GM11168 (cell line): ENCODE data around the gene SCAMP1.
"Not testable (repeated sequence)": the region's sequence is repeated elsewhere in the genome, so short reads cannot be mapped to it uniquely, and the experiment has no call there.

Source experiments
- in situ Hi-C: fragments of 300-500 bp; cut with MboI; formaldehyde crosslinking; loops from one replicate; pipeline ENCODE4 v1.12.0; 2022; ENCODE audit warnings: low sequenced_read_pairs; ENCODE audit not compliant: unreplicated experiment

SCAMP1 gene, protein sequence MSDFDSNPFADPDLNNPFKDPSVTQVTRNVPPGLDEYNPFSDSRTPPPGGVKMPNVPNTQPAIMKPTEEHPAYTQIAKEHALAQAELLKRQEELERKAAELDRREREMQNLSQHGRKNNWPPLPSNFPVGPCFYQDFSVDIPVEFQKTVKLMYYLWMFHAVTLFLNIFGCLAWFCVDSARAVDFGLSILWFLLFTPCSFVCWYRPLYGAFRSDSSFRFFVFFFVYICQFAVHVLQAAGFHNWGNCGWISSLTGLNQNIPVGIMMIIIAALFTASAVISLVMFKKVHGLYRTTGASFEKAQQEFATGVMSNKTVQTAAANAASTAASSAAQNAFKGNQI

GRCh38 chr5:78359831-78360673, at the start of gene SCAMP1:
Gene SCAMP1, plus strand, starts transcription at chr5:78360617. Its CDS starts 55 bp downstream, at chr5:78360672.
- in situ Hi-C loops, result no loop called here

DNA sequence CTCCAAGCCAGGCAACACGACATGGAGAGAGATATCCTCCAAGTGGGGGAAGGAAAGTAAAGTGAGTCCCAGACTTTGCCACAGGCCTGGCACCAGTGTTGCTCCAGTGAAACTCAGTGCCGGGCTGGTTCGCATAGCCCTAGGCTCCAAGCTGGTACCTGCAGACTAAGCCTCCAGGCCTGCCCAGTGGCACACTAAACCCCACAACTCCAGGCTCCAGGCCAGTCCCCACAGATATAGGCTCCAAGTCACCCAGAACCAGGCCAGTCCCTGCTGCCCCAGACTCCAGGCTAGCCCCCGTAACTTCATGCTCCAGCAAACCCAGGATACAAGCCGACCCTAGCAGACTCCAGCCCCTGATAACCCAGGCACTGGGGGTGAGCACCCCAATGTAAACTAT, 42.9 kb upstream of the SCAMP1 start:
- in situ Hi-C loops, result no loop called here

DNA sequence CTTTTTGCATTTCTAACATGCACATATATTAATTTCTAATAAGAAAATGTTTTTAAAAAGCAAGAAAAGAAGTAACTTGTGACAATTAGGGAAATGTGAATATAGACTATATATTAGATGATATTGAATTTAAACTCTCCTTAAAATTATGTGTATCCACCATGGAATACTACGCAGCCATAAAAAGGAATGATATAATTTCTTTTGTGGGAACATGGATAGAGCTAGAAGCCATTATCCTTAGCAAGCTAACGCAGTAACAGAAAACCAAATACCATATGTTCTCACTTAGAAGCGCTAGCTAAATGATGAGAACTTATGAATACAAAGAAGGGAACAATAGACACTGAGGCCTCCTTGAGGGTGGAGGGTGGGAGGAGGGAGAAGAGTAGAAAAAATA, 42.1 kb upstream of the SCAMP1 start:
- in situ Hi-C loops, result no loop called here

DNA sequence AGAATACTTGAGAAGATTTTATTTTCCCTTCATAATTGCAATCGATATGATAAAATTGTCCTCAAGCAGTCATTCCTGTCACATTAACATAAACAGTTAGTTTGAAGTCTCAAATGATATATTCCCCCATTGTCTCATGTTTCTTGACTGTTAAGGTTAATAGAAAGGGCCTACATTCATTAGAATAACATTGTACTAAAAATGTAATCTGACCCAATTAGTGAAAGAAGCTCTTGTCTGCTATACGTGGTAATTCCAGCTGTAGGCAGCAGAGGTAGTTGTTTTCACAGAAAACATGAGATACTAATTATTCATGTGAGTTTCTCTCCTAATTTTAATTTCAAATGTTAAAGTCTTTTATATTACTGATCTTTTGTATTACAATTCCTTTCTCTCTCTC, 40.0 kb upstream of the SCAMP1 start:
- in situ Hi-C loops, result no loop called here

DNA sequence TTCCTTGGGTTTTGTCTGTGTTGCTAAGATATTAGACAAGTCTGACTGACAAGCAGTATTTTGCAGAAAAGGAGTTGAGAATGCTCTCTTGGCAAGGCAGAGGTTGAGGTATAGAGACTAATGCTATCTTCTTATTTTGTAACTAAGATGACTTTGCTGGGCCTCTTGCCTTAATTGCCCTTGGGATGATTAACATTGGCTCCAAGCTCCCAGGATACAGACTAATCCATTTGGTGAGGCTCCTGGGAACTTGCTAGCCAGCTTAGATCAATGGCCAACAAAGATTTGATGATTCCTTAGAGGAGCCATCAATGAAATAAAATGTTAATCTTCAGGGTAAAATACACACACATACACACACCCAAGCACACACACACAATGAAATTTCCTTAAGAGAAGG, 37.2 kb upstream of the SCAMP1 start:
- in situ Hi-C loops, result no loop called here

GRCh38 chr5:78326930-78327329, 33.5 kb upstream of the SCAMP1 start:
- in situ Hi-C loops, result no loop called here

- in situ Hi-C loops, result no loop called here
Measured at GRCh38 chr5:78327761-78328510, 32.5 kb upstream of the SCAMP1 start.

- in situ Hi-C loops, result no loop called here
Measured at GRCh38 chr5:78328585-78329173, 31.7 kb upstream of the SCAMP1 start.

DNA sequence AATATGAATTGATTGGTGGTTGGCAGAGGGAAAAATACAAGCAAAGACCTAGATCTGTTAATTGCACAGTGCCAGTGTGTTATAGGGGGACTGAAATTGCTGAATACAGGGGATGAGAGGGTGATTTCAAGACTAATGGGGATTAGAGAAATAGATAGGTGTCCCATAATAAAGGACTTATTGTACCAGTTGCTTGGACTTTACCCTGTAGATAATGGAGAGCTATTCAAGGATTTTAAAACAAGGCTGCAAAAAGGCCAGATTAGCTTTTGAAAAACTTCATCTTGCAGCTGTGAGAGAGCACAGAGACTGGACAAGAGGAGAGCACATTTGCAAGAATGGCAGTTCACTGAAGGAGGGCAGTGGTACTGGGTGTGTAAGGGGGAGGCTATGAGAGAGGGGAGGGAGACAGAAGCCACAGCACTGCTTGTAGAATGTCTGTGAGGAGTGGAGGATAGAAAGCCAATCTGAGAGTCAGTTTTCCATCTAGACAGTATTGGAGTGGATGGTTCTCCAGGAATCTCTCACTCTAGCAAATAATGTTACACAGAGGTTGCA, 28.8 kb upstream of the SCAMP1 start:
- in situ Hi-C loops, result no loop called here

DNA sequence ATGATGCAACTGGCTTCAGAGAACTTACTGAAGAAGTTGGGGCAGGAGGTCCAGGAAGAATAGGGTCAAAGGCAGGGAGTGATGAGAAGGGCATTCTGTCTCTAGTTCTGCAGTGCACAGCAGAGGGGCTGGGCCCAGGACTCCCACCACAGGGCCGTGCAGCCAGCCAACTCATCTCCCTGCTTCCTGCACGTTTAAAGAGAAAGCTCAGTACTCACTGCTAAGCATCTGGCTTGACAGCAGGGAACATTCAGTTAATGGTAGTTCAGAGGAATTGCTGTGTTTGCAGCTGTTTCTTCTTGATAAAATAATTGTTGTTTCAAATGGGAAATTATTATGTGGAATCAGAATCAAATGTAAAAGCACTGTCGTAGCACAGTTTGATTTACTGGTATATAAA, 25.6 kb upstream of the SCAMP1 start:
- in situ Hi-C loops, result no loop called here

DNA sequence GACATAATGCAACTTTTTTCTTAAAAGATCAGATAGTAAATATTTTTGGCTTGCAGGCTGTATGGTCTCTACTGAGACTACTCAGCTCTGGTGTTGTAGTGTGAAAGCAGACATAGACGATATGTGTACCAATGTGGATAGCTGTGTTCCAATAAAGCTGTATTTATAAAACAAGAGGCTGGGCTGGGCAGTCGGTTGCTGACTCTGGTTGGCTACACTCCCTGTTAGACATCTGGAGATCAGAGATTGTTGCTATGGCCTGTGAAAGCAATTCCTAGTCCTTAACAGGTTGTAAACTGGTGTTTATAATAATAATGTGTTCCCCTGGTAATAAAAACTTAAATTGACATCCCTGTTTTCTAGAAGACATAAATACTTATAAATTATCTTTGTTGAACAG, 24.4 kb upstream of the SCAMP1 start:
- in situ Hi-C loops, result no loop called here

GRCh38 chr5:78336698-78337097, 23.7 kb upstream of the SCAMP1 start:
- in situ Hi-C loops, result no loop called here

DNA sequence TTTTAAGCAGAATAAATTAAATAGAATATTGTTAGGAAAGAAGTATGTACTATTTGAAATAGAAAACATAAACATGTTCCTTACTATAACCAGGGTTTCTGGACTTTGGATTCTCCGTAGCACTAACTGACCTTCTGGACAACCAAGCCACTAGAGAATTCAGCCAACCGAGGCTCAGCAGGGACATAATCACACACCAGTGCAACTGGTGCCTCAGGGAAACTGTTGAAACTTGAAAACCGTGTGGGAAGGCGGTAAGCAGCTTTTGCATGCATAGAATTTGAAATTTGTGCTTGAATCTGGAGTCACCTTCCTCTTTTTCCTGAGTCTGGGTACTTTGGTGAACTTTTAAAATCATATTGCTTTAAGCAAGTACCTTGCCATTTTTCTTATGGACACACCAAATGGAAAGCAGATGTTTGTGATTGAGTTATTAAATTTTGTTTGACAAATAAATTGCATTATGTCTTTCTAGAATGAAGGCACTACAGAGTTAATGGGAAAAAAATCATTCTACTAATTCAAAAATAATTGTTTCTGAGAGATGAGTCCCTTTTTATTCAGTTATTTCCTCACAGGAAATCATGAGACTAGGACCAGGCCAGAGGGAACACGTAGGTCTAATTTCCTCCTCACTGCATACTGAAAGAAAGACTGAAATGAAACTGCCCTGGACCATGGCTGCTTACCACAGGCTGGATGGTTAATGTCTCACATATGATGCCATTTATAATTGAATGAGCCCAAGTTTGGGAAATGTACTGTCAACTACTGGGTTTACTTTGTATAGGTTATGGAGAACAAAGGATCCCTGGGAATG, 20.6 kb upstream of the SCAMP1 start:
- in situ Hi-C loops, result no loop called here

- in situ Hi-C loops, result no loop called here
Measured at GRCh38 chr5:78341440-78341839, 19.0 kb upstream of the SCAMP1 start.

- in situ Hi-C loops, result no loop called here
Measured at GRCh38 chr5:78345485-78345884, 14.9 kb upstream of the SCAMP1 start.

DNA sequence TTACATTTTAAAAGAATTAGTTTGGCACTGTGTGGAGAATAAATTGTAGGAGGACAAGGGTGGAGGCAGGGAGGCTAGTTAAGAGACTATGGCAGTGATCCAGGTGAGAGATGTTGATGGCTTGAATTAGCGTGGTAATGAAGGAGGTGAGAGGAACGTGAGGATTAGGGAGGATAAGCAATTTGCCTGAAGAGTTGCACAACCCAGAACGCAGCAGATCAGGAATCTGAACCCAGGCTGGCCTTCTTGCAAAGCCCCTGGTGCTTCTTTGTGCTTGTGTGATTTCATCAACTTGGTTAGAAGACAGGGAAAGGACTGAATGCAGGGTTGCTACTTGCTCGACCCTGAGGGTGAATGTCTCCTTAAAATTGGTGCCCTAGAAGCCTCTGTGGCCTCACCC, 6.9 kb upstream of the SCAMP1 start:
- in situ Hi-C loops, result no loop called here

- in situ Hi-C loops, result no loop called here
Measured at GRCh38 chr5:78354066-78354670, 6.2 kb upstream of the SCAMP1 start.

DNA sequence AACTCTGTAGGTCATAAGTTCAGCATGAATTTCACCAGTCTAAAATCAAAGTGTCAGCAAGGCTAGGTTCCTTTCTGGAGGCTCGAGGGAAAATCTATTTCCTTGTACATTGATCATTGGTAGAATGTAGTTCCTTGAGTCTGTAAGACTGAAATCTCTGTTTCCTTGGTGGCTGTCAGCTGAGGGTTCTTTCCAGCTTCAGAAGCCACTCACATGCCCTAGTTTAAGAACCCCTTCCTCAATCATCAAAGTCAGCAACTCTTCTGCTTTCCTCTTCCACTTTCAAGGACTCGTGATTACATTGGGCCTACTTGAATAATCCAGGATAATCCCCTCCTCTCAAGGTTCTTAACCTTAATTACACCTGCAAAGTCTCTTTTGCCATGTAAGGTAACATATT, 4.9 kb upstream of the SCAMP1 start:
- in situ Hi-C loops, result no loop called here

GRCh38 chr5:78359455-78359830, 974 bp upstream of the SCAMP1 start:
- in situ Hi-C loops, result not testable (repeated sequence)
